ENCODE results near the gene COBL. TPM values are rescaled to one million over a fixed set of nuclear protein-coding genes. Genes with fewer than 3 reads are reported as not detected.

COBL gene
- total RNA-seq, 4 donors from 2014 or later = 62.4 to 114 (median 72.2) TPM

DNA sequence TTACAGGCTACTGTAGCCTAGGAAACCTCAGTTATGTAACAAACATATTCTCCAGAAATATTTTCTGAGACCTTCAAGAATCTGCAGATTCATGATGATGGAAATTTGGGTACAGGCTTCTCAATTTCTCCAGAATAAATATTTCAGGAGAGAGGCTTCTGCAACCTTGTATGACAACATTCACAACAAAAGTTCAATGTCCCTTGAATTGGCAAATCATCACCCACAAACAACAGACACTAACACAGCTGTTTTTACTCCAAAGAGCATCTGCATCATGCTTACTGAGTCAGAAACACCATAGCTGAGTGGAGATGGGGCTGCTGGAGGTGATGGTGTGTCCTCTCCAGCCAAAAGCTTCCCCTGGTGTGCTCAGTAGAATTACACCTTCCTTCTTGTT lies 9.3 kb upstream of the COBL start:
- TF ChIP-seq POLR2A (IDR thresholded peaks at IDR 0.05) = no peak
- TF ChIP-seq EP300 (IDR thresholded peaks at IDR 0.05; ENCODE audit: low read depth) = no peak
- no peak for TF ChIP-seq CTCF (IDR thresholded peaks at IDR 0.05)
- TF ChIP-seq POLR2AphosphoS5 (IDR thresholded peaks at IDR 0.05) = no peak
- H3K27me3 ChIP-seq = no peaks in the 10 kb centered on the region
- H3K4me3 ChIP-seq = no peak overlapping the region
- in situ Hi-C loops (cut with MboI; ENCODE audit: low pct_ligation_motif_present in 1 of 4, low pct_unique_long_range_greater_than_20kb in 1 of 4, low sequenced_read_pairs in 3 of 4) = no loop called here
- no peaks in the 10 kb centered on the region for H3K4me1 ChIP-seq
- no peak for DNase-seq
- no peaks in the 10 kb centered on the region for H3K9me3 ChIP-seq
- intact Hi-C loops (cut with DNase I; ENCODE audit: low total_unique reads) = no loop called here
- H3K36me3 ChIP-seq = no peaks in the 10 kb centered on the region
- H3K27ac ChIP-seq = no peak overlapping the region

DNA sequence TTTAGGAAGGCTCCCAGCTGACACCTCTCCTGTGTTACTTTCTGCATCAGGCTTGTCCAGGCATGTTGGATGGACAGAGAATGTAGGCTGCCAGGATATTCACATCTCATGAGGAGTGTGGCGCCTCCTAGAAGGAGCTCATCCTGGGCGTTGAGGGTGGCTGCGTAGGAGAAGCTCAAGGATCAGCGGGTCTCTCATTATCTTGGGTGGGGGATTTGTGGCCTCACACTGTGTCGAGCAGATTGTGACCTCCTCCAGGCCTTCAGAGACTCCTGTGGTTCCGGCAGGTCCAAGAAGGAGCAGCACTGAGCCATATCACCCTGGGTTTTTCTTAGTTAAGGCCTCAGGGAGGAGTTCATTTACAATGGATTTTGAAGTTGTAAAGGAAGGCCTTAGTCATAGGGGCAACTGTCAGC lies 8.7 kb upstream of the COBL start:
- TF ChIP-seq POLR2A (IDR thresholded peaks at IDR 0.05) (no peak), EP300 (IDR thresholded peaks at IDR 0.05; ENCODE audit: low read depth) (no peak), POLR2AphosphoS5 (IDR thresholded peaks at IDR 0.05) (no peak), CTCF (IDR thresholded peaks at IDR 0.05) (no peak)
- intact Hi-C loops (cut with DNase I; ENCODE audit: low total_unique reads) (no loop called here), in situ Hi-C loops (cut with MboI; ENCODE audit: low pct_ligation_motif_present in 1 of 4, low pct_unique_long_range_greater_than_20kb in 1 of 4, low sequenced_read_pairs in 3 of 4) (no loop called here)
- Histone ChIP-seq H3K4me1 (no peaks in the 10 kb centered on the region), H3K27me3 (no peaks in the 10 kb centered on the region), H3K4me3 (no peak overlapping the region), H3K27ac (no peak overlapping the region), H3K9me3 (no peaks in the 10 kb centered on the region), H3K36me3 (no peaks in the 10 kb centered on the region)
- DNase-seq = no peak
- 94% methylated on average over 6 of the region's 6 CpGs; no CpG with 5 or more reads in 1 of the 2 donors for WGBS, 2 donors (ENCODE audit: low coverage in 1 of 2)

GRCh38 chr7:51324206-51324898 lies 7.7 kb upstream of the COBL start:
- TF ChIP-seq CTCF (IDR thresholded peaks at IDR 0.05) (no peak), EP300 (IDR thresholded peaks at IDR 0.05; ENCODE audit: low read depth) (no peak)
- DNase-seq = no peak
- Histone ChIP-seq H3K27me3 (no peaks in the 10 kb centered on the region), H3K27ac (no peak overlapping the region), H3K4me3 (no peak overlapping the region), H3K9me3 (no peaks in the 10 kb centered on the region), H3K4me1 (peaks cover 0 to 3% (median under 1%) of the 10 kb centered on the region in 4 donors), H3K36me3 (no peaks in the 10 kb centered on the region)
- in situ Hi-C loops (cut with MboI; ENCODE audit: low pct_ligation_motif_present in 1 of 4, low pct_unique_long_range_greater_than_20kb in 1 of 4, low sequenced_read_pairs in 3 of 4) = no loop called here
- WGBS, 2 donors (ENCODE audit: low coverage in 1 of 2) = 85 to 89% methylated on average over 9 to 11 of the region's 11 CpGs
- intact Hi-C loops (cut with DNase I; ENCODE audit: low total_unique reads) = no loop called here

DNA sequence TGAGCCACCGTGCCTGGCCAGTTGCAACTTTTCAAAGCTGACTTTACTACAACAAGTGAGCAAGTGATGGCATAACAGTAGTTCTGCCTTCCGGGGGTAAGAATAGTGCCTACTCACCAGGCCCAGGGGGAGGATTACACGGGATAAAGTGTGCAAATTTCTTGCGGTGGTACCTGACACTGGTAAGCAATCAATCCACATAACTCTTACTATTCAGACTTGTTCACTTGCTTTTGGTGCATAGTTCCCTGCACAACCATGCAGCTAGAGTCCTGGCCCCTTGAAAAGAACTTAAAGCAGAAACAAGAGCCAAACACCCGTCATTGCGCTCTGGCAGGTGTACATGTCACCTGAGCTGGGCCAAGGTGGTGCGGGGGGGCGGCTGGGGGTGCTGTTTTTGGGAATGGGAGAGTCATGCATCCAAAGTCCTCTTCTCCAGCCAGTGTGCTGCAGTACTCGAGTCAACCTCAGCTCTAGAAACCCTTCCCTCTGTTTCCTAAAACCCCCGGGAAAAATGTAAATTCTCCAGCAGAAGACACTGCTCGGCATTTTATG lies 5.4 kb upstream of the COBL start:
- H3K27me3 ChIP-seq = peaks cover 9% of the 10 kb centered on the region
- TF ChIP-seq POLR2AphosphoS5 (IDR thresholded peaks at IDR 0.05) = no peak
- no peak for TF ChIP-seq POLR2A (IDR thresholded peaks at IDR 0.05)
- no peak for TF ChIP-seq EP300 (IDR thresholded peaks at IDR 0.05; ENCODE audit: low read depth)
- TF ChIP-seq CTCF (IDR thresholded peaks at IDR 0.05) = no peak
- H3K4me3 ChIP-seq = no peak overlapping the region
- H3K36me3 ChIP-seq = no peaks in the 10 kb centered on the region
- H3K4me1 ChIP-seq = peaks cover 0 to 24% (median 12%) of the 10 kb centered on the region in 4 donors
- intact Hi-C loops (cut with DNase I; ENCODE audit: low total_unique reads) = no loop called here
- no peaks in the 10 kb centered on the region for H3K9me3 ChIP-seq
- no peak for DNase-seq
- WGBS, 2 donors (ENCODE audit: low coverage in 1 of 2) = 83 to 90% methylated on average over 2 to 11 of the region's 11 CpGs
- in situ Hi-C loops (cut with MboI; ENCODE audit: low pct_ligation_motif_present in 1 of 4, low pct_unique_long_range_greater_than_20kb in 1 of 4, low sequenced_read_pairs in 3 of 4) = no loop called here
- no peak overlapping the region for H3K27ac ChIP-seq

All from transverse colon (tissue), 4 donors.